ENCODE measurements around the gene TCF7L2.

DNA sequence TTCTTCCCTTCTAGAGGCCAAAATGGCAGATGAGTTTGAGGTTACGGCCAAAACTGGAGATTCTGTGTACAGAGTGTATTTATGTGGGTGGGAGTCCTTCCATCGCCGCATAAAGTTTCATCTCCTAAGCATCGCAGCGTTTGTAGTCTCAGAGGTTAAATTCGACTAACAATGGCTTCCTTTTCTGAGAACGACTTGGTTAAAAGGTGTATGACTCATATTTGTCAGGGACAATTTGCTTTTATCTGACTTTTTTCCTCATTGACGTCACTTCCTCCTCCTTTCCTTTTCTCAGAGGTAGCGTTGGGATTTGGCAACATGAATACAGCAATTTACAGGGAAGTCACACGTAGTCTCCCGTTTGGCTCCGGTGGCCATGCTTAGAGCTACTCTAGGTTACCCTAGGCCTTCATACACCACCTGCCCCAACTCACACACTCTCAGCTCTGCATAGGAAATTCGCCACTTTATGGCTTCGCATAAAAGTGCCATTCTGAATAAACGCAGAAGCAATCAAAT is 37.6 kb upstream of the TCF7L2 start:
- no peak for TF ChIP-seq MTF1 (CRISPR knock-in tag; IDR thresholded peaks at IDR 0.05; ENCODE audit: borderline replicate concordance)
- TF ChIP-seq, protein P1, sequence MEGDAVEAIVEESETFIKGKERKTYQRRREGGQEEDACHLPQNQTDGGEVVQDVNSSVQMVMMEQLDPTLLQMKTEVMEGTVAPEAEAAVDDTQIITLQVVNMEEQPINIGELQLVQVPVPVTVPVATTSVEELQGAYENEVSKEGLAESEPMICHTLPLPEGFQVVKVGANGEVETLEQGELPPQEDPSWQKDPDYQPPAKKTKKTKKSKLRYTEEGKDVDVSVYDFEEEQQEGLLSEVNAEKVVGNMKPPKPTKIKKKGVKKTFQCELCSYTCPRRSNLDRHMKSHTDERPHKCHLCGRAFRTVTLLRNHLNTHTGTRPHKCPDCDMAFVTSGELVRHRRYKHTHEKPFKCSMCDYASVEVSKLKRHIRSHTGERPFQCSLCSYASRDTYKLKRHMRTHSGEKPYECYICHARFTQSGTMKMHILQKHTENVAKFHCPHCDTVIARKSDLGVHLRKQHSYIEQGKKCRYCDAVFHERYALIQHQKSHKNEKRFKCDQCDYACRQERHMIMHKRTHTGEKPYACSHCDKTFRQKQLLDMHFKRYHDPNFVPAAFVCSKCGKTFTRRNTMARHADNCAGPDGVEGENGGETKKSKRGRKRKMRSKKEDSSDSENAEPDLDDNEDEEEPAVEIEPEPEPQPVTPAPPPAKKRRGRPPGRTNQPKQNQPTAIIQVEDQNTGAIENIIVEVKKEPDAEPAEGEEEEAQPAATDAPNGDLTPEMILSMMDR (IDR thresholded peaks at IDR 0.05 in 2 of 3, conservative IDR thresholded peaks at IDR 0.05 in 1 of 3; ENCODE audit: insufficient read depth in 2 of 3, low read depth in 1 of 3, low read length in 3 of 3): no peak
- no peak for TF ChIP-seq GTF2F1 (IDR thresholded peaks at IDR 0.05; ENCODE audit: low read depth, low read length)
- TF ChIP-seq, protein P2, sequence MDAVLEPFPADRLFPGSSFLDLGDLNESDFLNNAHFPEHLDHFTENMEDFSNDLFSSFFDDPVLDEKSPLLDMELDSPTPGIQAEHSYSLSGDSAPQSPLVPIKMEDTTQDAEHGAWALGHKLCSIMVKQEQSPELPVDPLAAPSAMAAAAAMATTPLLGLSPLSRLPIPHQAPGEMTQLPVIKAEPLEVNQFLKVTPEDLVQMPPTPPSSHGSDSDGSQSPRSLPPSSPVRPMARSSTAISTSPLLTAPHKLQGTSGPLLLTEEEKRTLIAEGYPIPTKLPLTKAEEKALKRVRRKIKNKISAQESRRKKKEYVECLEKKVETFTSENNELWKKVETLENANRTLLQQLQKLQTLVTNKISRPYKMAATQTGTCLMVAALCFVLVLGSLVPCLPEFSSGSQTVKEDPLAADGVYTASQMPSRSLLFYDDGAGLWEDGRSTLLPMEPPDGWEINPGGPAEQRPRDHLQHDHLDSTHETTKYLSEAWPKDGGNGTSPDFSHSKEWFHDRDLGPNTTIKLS (IDR thresholded peaks at IDR 0.05; ENCODE audit: borderline replicate concordance, low read depth): no peak
- TF ChIP-seq HDAC1 (IDR thresholded peaks at IDR 0.05): no peak
- no peak for TF ChIP-seq ZNF121 (CRISPR knock-in tag; conservative IDR thresholded peaks at IDR 0.05)
- TF ChIP-seq ZNF274 (IDR thresholded peaks at IDR 0.05; ENCODE audit: borderline replicate concordance, low read depth, low read length): no peak
- peak; percentile 21; the same call in 1 of the 2 replicates for TF ChIP-seq ARID1B (IDR thresholded peaks at IDR 0.05)
- TF ChIP-seq RCOR1 (IDR thresholded peaks at IDR 0.05; ENCODE audit: borderline replicate concordance in 1 of 2, low read depth in 2 of 2, low read length in 2 of 2): no peak
- no peak for TF ChIP-seq RB1 (IDR thresholded peaks at IDR 0.05; ENCODE audit: low read depth)
